ACC112 (cell line): Measurements from ENCODE around the gene ZNF627.

Source experiments
- H2AFZ ChIP-seq: fragments of 200-600 bp; sonication (generic); one replicate; pipeline ENCODE4 v1.6.0; 2017; ENCODE audit warnings: antibody characterized with exemption, low read length; ENCODE audit not compliant: unreplicated experiment
- H3K27ac ChIP-seq: fragments of 200-600 bp; sonication (generic); 2 replicates; pipeline ENCODE4 v1.5.1; 2014; ENCODE audit warnings: low read depth, mild to moderate bottlenecking, antibody characterized with exemption, low read length, moderate library complexity
- H3K27me3 ChIP-seq: fragments of 200-600 bp; sonication (generic); 2 replicates; pipeline ENCODE4 v1.6.1; 2014; ENCODE audit warnings: mild to moderate bottlenecking, antibody characterized with exemption, low read length, moderate library complexity, mixed read lengths; ENCODE audit not compliant: insufficient read depth
- H3K36me3 ChIP-seq: fragments of 200-600 bp; sonication (generic); 2 replicates; pipeline ENCODE4 v1.6.1; 2016; ENCODE audit warnings: mild to moderate bottlenecking, antibody characterized with exemption, low read length, moderate library complexity, mixed read lengths; ENCODE audit not compliant: insufficient read depth
- H3K4me1 ChIP-seq: fragments of 200-600 bp; sonication (generic); one replicate; pipeline ENCODE4 v1.6.1; 2016; ENCODE audit warnings: low read length, mixed read lengths; ENCODE audit not compliant: insufficient read depth, unreplicated experiment, control insufficient read depth
- H3K4me3 ChIP-seq: fragments of 200-600 bp; sonication (generic); 2 replicates; pipeline ENCODE4 v1.5.1; 2014; ENCODE audit warnings: mild to moderate bottlenecking, low read depth, low read length
- H3K79me2 ChIP-seq: fragments of 200-600 bp; sonication (generic); one replicate; pipeline ENCODE4 v1.6.0; 2016; ENCODE audit warnings: low read length; ENCODE audit not compliant: control insufficient read depth, unreplicated experiment, insufficient read depth

Gene ZNF627

GRCh38 chr19:11597202-11598102 is at the start of gene ZNF627:
TSS of gene ZNF627 (plus strand) at chr19:11597483. CDS start at chr19:11597628, 145 bp downstream.
- peaks cover 39% of the 10 kb centered on the region for H3K79me2 ChIP-seq
- H3K27ac ChIP-seq: peak within 1 kb of the TSS; percentile 80
- H3K4me1 ChIP-seq: no peaks in the 10 kb centered on the region
- H3K36me3 ChIP-seq: peaks cover 7% of the 10 kb centered on the region; the same call in 1 of the 2 replicates
- H3K27me3 ChIP-seq: no peaks in the 10 kb centered on the region
- peak within 1 kb of the TSS; percentile 74 for H2AFZ ChIP-seq
- H3K4me3 ChIP-seq: peak within 1 kb of the TSS; percentile 94

GRCh38 chr19:11547929-11548700 is 49.2 kb upstream of the ZNF627 start:
- H3K4me1 ChIP-seq: no peaks in the 10 kb centered on the region

GRCh38 chr19:11549386-11549953 is 47.8 kb upstream of the ZNF627 start:
- H3K36me3 ChIP-seq: no peaks in the 10 kb centered on the region

More at GRCh38 chr19:11547929-11548700, 49.2 kb upstream of the ZNF627 start:
- H3K36me3 ChIP-seq: no peaks in the 10 kb centered on the region
- no peaks in the 10 kb centered on the region for H3K27me3 ChIP-seq
- H3K4me3 ChIP-seq: no peak overlapping the region
- H3K27ac ChIP-seq: no peak overlapping the region
- H2AFZ ChIP-seq: no peak overlapping the region
- H3K79me2 ChIP-seq: no peaks in the 10 kb centered on the region

GRCh38 chr19:11550265-11550664 is 47.0 kb upstream of the ZNF627 start:
- Histone ChIP-seq H2AFZ (no peak overlapping the region), H3K79me2 (peaks cover 1% of the 10 kb centered on the region), H3K27ac (no peak overlapping the region), H3K27me3 (no peaks in the 10 kb centered on the region), H3K4me1 (no peaks in the 10 kb centered on the region), H3K4me3 (no peak overlapping the region), H3K36me3 (no peaks in the 10 kb centered on the region)

More at GRCh38 chr19:11549386-11549953, 47.8 kb upstream of the ZNF627 start:
- H3K4me3 ChIP-seq: no peak overlapping the region
- no peaks in the 10 kb centered on the region for H3K4me1 ChIP-seq
- no peak overlapping the region for H3K27ac ChIP-seq
- H3K27me3 ChIP-seq: no peaks in the 10 kb centered on the region
- no peak overlapping the region for H2AFZ ChIP-seq
- H3K79me2 ChIP-seq: no peaks in the 10 kb centered on the region

GRCh38 chr19:11551603-11552235 is 45.6 kb upstream of the ZNF627 start:
- Histone ChIP-seq H3K27me3 (no peaks in the 10 kb centered on the region), H3K4me1 (no peaks in the 10 kb centered on the region), H3K27ac (no peak overlapping the region), H2AFZ (no peak overlapping the region), H3K4me3 (no peak overlapping the region), H3K36me3 (no peaks in the 10 kb centered on the region), H3K79me2 (peaks cover 14% of the 10 kb centered on the region)

GRCh38 chr19:11552666-11553372 is 44.5 kb upstream of the ZNF627 start:
- no peaks in the 10 kb centered on the region for H3K36me3 ChIP-seq
- H3K27me3 ChIP-seq: no peaks in the 10 kb centered on the region
- no peaks in the 10 kb centered on the region for H3K4me1 ChIP-seq
- peaks cover 22% of the 10 kb centered on the region for H3K79me2 ChIP-seq
- no peak overlapping the region for H2AFZ ChIP-seq
- H3K27ac ChIP-seq: no peak overlapping the region
- no peak overlapping the region for H3K4me3 ChIP-seq

GRCh38 chr19:11554160-11554559 is 43.1 kb upstream of the ZNF627 start:
- no peaks in the 10 kb centered on the region for H3K27me3 ChIP-seq
- H3K27ac ChIP-seq: no peak overlapping the region
- peaks cover 34% of the 10 kb centered on the region for H3K79me2 ChIP-seq
- H3K4me3 ChIP-seq: no peak overlapping the region
- H3K36me3 ChIP-seq: no peaks in the 10 kb centered on the region
- no peaks in the 10 kb centered on the region for H3K4me1 ChIP-seq
- no peak overlapping the region for H2AFZ ChIP-seq

GRCh38 chr19:11555246-11555645 is 42.0 kb upstream of the ZNF627 start:
- Histone ChIP-seq H3K79me2 (peaks cover 34% of the 10 kb centered on the region), H3K36me3 (no peaks in the 10 kb centered on the region), H3K27ac (no peak overlapping the region), H3K27me3 (no peaks in the 10 kb centered on the region), H3K4me1 (no peaks in the 10 kb centered on the region), H3K4me3 (no peak overlapping the region), H2AFZ (no peak overlapping the region)

GRCh38 chr19:11556634-11557420 is 40.5 kb upstream of the ZNF627 start:
- Histone ChIP-seq H3K4me1 (no peaks in the 10 kb centered on the region), H3K27me3 (no peaks in the 10 kb centered on the region), H3K27ac (no peak overlapping the region), H3K79me2 (peaks cover 34% of the 10 kb centered on the region), H3K36me3 (no peaks in the 10 kb centered on the region), H3K4me3 (no peak overlapping the region), H2AFZ (no peak overlapping the region)
